T-helper 1 cell treated with Interleukin-12 subunit alpha and Interleukin-12 subunit beta and Interleukin-4 antibody, amounts not matched to agents 30 μg/mL and 1 μg/mL, for 36 hours (primary cell): ENCODE measurements around the gene EPHA10.

ENCODE experiments used
- H3K27ac Mint-ChIP-seq: one replicate; pipeline ENCODE4 v1.8.0; 2021; ENCODE audit warnings: mild to moderate bottlenecking, mixed read lengths
- H3K27me3 Mint-ChIP-seq: one replicate; pipeline ENCODE4 v1.8.0; 2021; ENCODE audit warnings: low read depth, mixed read lengths
- H3K36me3 Mint-ChIP-seq: one replicate; pipeline ENCODE4 v1.8.0; 2021; ENCODE audit warnings: low read depth, mixed read lengths
- H3K4me1 Mint-ChIP-seq: one replicate; pipeline ENCODE4 v1.8.0; 2021; ENCODE audit warnings: low read depth, mixed read lengths
- H3K4me3 Mint-ChIP-seq: one replicate; pipeline ENCODE4 v1.8.0; 2021; ENCODE audit warnings: mild to moderate bottlenecking, moderate library complexity, mixed read lengths
- H3K9me3 Mint-ChIP-seq: one replicate; pipeline ENCODE4 v1.8.0; 2021; ENCODE audit warnings: mixed read lengths

EPHA10 gene

DNA sequence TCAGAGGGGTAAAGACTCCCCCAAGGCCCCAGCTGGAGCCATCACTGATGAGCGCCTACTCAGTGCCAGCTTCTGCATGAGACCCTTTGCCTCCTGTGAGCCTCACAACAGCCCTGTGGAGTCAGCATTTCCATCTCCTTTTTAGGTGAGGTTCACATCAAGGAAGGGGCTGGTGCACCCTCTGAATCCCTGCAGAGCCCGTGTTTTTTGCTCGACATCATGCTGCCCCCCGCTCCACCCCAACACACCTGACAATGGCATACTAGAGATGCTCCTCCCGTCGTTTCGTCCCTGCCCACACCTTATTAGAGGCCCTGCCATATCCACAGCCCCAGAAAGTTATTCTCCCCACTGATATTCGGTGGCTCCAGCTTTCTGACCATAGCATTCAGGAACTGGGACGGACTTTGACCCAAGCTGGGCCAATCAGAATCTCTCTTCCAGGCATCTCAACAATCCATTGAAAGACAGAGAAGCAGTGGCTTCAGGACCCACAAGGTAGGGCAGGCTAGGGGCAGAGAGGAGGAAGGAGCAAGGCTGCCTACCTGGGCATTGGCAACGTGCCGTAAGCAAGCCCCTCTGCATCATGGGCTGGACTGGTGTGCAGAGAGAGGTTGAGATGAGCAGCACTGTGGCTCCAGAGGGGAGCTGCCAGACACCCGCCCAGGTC is 32.7 kb downstream of the EPHA10 start:
- Mint-ChIP-seq H3K4me1 (no peaks in the 10 kb centered on the region), H3K9me3 (no peaks in the 10 kb centered on the region), H3K27ac (no peak overlapping the region), H3K36me3 (no peaks in the 10 kb centered on the region), H3K4me3 (no peak overlapping the region), H3K27me3 (peaks cover 42% of the 10 kb centered on the region)

DNA sequence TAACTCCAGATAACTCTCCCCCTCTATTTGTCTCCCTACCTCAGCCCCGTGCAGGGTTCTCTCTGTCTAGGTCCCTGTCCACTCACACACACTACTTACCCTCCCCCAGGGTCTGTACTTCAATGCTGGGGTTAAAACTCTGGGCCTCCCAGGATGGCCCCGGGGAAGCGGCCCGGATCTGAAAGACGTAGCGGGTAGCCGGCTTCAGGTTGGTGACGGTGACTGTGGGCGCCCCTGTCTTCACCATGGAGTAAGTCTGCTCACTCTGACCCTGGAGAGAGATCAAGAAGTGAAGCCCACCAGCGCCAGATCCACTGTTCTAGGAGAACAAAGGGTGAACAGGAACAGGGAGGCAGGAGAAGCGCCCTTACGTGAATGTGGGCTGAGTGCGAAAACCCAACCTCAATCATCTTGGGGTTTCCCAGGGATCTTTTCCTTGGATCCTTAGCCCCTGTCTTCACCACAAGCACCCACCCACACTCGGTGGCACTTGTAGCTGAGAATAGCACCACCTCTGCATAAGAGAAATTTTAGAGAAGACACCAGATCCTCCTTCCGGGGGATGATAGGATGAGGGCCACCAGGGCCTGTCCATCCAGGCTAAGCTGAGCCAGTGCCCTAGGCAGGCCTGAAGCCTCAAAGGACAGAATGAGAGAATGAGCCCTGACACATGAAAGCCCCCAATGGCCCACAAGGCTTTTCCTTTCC is 33.5 kb downstream of the EPHA10 start:
- H3K27me3 Mint-ChIP-seq, result peaks cover 39% of the 10 kb centered on the region
- H3K4me1 Mint-ChIP-seq, result no peaks in the 10 kb centered on the region
- no peaks in the 10 kb centered on the region for H3K36me3 Mint-ChIP-seq
- H3K27ac Mint-ChIP-seq, result no peak overlapping the region
- H3K4me3 Mint-ChIP-seq, result no peak overlapping the region
- H3K9me3 Mint-ChIP-seq, result no peaks in the 10 kb centered on the region

DNA sequence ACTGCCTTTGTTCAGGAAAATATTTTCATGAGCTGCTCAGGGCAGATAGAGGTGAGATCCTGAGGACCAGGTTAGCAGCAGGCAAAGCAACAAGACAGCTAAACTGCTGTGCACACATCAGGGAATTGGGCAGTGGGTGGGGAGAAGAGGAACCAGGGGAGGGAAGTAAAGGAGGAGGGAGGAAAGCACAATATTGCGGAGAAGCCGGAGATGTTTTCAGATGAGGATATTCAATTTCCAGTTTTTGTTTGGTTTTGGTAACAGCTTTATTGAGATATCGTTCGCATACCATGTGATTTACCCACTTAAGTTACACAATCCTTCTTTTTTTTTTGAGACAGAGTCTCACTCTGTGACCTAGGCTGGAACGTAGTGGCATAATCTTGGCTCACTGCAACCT is 34.5 kb downstream of the EPHA10 start:
- no peaks in the 10 kb centered on the region for H3K9me3 Mint-ChIP-seq
- peaks cover 33% of the 10 kb centered on the region for H3K27me3 Mint-ChIP-seq
- H3K4me1 Mint-ChIP-seq, result no peaks in the 10 kb centered on the region
- no peaks in the 10 kb centered on the region for H3K36me3 Mint-ChIP-seq
- H3K4me3 Mint-ChIP-seq, result no peak overlapping the region
- H3K27ac Mint-ChIP-seq, result no peak overlapping the region

DNA sequence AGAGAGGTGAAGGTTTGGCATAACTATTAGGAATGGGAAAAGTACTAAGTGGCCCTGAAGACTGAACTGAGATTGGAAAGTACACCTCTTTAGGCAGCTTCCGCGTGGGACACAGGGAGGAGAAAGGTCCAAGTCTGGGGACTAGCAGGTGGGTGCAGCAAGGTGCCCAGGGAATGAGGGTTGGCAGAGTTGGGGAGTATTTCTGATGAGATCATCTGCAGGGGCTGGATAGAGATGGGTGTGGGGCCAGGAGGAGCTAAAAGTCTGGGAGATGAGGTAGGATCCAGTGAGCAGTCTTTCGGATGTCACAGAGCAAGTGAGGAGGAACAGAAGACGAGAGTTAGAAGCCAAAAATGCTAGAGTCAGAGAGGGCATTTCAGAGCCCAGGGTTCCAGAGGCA is 36.5 kb downstream of the EPHA10 start:
- no peaks in the 10 kb centered on the region for H3K9me3 Mint-ChIP-seq
- H3K27me3 Mint-ChIP-seq, result peaks cover 28% of the 10 kb centered on the region
- H3K27ac Mint-ChIP-seq, result no peak overlapping the region
- H3K4me1 Mint-ChIP-seq, result no peaks in the 10 kb centered on the region
- no peak overlapping the region for H3K4me3 Mint-ChIP-seq
- H3K36me3 Mint-ChIP-seq, result no peaks in the 10 kb centered on the region

DNA sequence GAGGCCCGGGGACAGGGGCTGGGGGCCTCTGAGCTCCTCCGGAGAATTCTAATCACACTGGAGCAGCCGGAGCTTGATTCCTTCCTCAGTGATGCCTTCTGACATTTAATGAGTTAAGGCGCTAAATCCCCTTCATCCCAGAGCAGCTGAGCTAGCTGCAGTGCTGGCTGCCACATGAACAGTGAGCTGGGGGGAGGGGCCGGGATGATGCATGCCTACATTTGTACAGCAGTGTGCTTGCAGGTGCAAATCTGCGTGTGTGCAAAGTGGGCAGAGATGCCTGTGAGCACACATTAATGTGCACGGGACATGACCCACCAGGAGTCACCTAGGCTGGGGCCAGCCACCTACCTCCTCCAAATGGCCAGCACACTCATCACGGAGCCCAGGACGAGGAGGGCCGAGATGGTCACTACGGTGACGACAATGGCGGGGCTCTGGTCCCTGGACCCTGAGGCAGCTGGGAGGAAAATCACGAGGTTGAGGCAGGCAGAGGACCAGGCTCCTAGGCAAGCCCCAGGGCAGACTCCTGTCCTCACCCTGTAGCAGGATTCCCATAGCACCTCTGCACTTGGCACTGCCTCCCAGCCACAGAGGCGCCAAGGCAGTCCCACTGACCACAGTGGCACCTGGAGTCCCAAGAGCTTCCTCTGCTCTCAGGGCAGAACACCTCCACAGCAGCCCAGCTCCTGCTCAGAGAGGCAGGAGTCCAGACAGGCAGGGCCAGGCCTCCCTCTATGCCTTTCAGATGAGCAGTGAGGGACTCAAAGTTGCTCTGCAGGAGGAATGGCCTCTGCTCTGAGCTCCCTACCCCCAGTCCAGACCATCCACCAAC is 38.0 kb downstream of the EPHA10 start:
- H3K4me1 Mint-ChIP-seq, result no peaks in the 10 kb centered on the region
- H3K4me3 Mint-ChIP-seq, result no peak overlapping the region
- peaks cover 28% of the 10 kb centered on the region for H3K27me3 Mint-ChIP-seq
- no peaks in the 10 kb centered on the region for H3K9me3 Mint-ChIP-seq
- no peak overlapping the region for H3K27ac Mint-ChIP-seq
- H3K36me3 Mint-ChIP-seq, result no peaks in the 10 kb centered on the region

DNA sequence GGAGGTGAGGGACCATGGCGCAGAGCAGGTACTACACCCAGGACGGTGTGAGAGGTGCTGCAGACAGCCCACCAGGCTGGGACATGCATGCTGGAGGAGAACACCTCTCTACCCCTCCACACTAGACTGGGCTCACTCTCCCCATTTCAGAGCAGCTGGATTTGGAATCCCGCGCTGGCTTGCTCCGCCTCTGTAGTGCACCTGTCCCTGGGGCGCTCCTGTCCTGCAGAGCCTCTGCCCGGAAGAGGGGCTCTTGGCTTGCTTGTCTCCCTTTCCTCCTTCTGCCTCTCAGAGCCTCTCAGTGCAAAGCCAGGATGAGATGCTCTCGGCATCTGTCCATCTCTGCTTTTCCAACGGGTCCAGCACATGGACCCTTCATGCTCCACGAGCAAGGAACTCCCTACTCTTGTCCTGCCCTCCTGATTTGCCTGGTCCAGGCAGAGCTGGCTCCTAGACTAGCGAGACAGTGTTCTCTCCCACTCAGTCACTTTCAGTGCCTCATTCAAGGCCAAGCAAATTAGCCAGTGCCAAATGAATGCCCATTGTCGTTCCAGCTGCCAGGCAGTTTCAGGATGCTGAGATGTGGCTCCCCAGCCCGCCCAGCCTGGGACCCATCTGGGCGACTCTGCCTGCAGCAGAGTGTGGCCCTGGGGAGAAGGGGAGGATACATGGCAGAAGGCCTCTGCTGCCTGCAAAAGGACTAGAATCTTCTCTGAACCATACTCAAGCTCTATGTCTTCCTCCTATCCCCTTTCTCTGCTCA is 38.9 kb downstream of the EPHA10 start:
- H3K4me3 Mint-ChIP-seq, result no peak overlapping the region
- H3K9me3 Mint-ChIP-seq, result no peaks in the 10 kb centered on the region
- H3K27ac Mint-ChIP-seq, result no peak overlapping the region
- H3K4me1 Mint-ChIP-seq, result no peaks in the 10 kb centered on the region
- H3K27me3 Mint-ChIP-seq, result peaks cover 28% of the 10 kb centered on the region
- no peaks in the 10 kb centered on the region for H3K36me3 Mint-ChIP-seq

DNA sequence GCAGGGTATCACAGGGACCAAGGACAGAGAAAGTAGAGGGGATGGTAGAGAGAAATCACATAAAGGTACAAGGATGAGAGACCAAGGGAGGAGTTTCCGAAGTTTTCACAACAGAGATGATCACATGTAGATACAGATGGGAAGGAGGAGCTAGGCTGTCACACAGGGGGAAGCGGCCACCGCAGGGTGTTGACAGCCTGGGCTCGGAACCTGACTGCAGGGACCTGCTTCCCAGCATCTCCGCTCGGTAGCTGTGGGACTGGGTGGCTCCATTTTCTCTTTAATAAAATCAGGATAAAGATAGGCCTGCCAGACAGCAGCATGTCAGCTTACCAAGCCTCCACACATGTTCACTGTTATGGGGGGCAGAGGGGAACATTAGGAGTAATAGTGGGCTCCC is 40.3 kb downstream of the EPHA10 start:
- Mint-ChIP-seq H3K27me3 (peaks cover 22% of the 10 kb centered on the region), H3K9me3 (no peaks in the 10 kb centered on the region), H3K4me1 (no peaks in the 10 kb centered on the region), H3K27ac (peak overlapping the region; percentile 37), H3K4me3 (no peak overlapping the region), H3K36me3 (no peaks in the 10 kb centered on the region)

DNA sequence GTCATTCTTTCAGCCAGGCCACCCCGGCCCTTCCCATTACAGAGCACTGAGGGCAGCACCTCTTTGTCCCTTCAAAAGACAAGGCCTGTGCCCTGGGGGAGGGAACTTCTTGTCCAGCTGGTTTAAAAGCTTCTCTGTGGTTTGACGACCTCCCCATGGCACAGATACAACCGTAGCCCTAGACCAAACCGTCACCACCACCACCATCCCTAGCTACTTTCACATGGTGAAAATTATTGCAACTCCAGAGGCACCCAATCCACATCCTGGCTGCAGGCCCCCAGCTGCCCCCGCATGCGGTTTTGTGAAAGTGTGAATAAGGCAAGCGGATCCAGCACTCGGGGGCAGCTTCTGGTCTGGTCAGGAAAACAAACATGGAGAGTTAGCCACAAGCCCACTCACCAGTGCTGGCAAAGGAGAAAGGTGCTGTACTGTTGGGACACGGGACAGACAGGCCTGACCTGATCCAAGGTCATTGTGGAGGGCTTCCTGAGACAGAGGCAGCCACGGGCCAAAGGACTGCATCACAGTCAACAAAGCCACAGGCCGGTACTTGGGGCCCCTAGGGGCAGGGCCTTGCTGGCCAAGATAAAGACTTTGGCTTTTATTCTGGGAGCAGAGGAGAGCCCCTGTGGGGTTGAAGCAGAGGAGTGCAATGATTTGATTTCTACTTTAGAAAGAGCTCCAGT is 41.4 kb downstream of the EPHA10 start:
- no peak overlapping the region for H3K4me3 Mint-ChIP-seq

DNA sequence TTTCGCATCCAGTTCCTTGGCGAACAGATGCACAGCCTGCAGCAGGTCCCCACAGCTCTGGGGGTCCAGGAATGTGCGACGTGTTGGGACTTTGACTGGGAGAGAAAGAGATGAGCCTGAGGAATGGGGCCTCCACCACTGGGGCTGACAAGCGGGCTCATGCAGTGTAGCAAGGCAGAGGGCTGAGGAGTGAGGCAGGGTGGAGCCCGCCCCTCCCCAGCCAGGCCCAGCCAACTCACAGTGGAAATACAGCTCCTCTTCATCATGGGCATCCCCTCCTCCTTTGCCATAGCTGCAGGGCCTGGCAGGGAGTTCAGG is 41.9 kb downstream of the EPHA10 start:
- no peaks in the 10 kb centered on the region for H3K4me1 Mint-ChIP-seq
- peaks cover 13% of the 10 kb centered on the region for H3K27me3 Mint-ChIP-seq
- H3K9me3 Mint-ChIP-seq, result no peaks in the 10 kb centered on the region
- no peak overlapping the region for H3K27ac Mint-ChIP-seq
- no peak overlapping the region for H3K4me3 Mint-ChIP-seq
- no peaks in the 10 kb centered on the region for H3K36me3 Mint-ChIP-seq

More for the DNA sequence above, 41.4 kb downstream of the EPHA10 start:
- H3K4me1 Mint-ChIP-seq, result no peaks in the 10 kb centered on the region
- no peaks in the 10 kb centered on the region for H3K36me3 Mint-ChIP-seq
- H3K9me3 Mint-ChIP-seq, result no peaks in the 10 kb centered on the region
- H3K27me3 Mint-ChIP-seq, result peaks cover 18% of the 10 kb centered on the region
- no peak overlapping the region for H3K27ac Mint-ChIP-seq

DNA sequence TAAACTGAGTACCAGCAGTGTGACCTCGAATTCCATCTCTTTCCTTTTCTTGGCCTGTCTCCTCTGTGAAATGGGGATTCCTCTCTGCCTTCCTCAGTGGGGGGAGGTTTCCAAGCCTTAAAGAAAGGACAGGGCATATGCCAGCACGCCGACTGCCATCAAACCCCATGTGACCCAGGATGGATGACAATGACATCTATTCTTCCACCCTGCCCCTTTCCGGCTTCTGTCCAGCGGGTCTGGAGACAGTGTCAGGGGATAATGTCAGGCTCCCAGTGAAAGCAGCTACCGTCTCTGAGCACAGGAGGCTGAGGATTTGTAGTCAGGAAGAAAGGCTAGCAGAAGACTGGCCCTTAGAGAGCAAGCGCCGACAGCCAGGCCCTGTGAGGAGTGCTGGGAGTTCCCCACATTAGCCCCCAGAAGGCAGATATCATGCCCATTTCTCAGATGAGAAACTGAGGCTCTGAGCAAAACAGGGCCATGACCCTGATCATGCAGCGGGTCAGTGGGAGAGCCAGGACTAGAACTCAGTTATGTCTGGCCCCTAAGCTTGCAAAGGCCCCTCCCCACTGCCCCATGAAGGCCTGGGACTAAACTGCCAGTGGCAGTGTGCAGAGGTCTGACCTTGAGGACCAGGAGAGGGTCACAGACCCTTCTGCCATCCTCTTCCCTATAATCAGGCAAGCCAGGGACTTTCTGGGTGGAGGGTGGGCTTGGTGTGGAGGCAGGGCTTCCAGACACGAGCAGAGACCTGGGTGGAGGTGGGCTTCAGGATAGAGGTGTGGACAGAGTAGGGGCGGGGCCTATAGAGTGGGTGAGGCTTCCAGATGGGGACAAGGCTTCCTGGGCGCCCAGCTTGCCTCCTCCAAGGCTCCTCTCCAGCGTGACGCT is 42.5 kb downstream of the EPHA10 start:
- H3K4me1 Mint-ChIP-seq, result no peaks in the 10 kb centered on the region

DNA sequence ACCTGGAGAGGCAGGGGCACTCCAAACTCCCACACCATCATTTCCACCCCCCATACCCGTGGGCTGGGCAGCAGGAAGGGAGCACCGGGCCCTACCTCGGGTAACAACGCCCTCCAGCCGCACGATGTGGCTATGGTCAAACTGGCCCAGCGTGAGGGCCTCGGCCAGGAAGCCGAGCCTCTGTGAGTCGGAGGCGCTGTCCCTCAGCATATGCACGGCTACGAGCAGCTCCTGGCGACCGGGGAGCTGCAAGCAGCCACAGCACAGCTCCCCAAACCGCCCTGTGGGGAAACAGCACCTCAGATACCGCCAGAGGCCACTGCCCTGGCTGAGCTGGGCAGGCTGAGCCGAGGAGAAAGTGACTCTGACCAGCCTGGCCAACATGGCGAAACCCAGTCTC is 43.4 kb downstream of the EPHA10 start:
- Mint-ChIP-seq H3K4me3 (no peak overlapping the region), H3K27ac (no peak overlapping the region), H3K4me1 (no peaks in the 10 kb centered on the region), H3K27me3 (peaks cover 8% of the 10 kb centered on the region), H3K36me3 (no peaks in the 10 kb centered on the region), H3K9me3 (no peaks in the 10 kb centered on the region)

More for the DNA sequence above, 42.5 kb downstream of the EPHA10 start:
- Mint-ChIP-seq H3K4me3 (no peak overlapping the region), H3K36me3 (no peaks in the 10 kb centered on the region), H3K9me3 (no peaks in the 10 kb centered on the region), H3K27ac (no peak overlapping the region), H3K27me3 (peaks cover 8% of the 10 kb centered on the region)

DNA sequence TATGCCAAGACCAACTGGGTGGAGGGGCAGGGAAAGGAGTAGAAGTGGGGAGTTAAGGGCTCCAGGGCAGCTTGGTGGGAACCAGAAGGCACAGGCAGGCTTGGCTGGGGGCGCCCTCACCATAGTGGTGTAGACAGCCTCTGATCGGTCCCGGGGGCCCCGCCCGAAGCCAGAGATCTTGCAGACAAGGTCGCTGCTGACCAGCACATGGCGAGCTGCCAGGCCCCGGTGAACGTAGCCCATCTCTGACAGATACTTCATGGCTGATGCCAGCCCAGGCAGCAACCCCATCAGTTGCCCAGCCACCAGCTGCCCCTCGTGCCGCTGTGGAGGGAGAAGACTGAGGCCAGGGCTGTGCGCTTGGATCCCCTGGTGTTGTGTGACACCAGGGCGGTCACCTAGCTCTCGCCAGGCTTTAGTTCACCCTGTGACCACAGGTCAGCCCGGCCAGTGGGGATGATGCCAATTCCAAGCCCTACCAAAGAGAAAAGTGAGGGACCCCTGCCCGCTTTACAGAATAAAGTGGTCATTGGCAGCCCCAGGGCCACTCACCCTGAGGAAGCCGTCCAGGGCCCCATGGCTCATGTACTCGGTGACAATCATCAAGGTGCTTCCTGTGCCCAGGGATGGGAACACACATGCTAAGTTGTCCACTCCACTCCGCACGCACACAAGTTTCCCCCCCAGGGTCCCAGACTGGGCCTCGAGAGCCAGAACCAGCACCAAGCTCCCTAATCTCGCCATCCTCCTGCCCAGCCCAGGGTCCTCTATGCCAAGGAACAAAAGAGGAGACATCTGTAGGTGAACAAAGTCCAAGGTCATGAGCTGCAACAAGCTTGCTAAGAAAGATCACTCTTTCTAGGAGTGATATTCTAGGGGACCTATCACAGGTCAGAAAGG is 44.4 kb downstream of the EPHA10 start:
- Mint-ChIP-seq H3K27me3 (peaks cover 8% of the 10 kb centered on the region), H3K36me3 (no peaks in the 10 kb centered on the region), H3K4me1 (no peaks in the 10 kb centered on the region)

More for the DNA sequence above, 44.4 kb downstream of the EPHA10 start:
- no peak overlapping the region for H3K4me3 Mint-ChIP-seq
- no peak overlapping the region for H3K27ac Mint-ChIP-seq
- no peaks in the 10 kb centered on the region for H3K9me3 Mint-ChIP-seq
